GM19238 (cell line): ENCODE results near the gene MCHR2.
A peak's percentile ranks its signal among the peaks of the same experiment; 100 is the strongest.

Experiments
- DNase-seq: peaks from one replicate; pipeline ENCODE4 v3.0.0; 2011; ENCODE audit warnings: low spot score; ENCODE audit not compliant: insufficient read length

MCHR2 gene

DNA sequence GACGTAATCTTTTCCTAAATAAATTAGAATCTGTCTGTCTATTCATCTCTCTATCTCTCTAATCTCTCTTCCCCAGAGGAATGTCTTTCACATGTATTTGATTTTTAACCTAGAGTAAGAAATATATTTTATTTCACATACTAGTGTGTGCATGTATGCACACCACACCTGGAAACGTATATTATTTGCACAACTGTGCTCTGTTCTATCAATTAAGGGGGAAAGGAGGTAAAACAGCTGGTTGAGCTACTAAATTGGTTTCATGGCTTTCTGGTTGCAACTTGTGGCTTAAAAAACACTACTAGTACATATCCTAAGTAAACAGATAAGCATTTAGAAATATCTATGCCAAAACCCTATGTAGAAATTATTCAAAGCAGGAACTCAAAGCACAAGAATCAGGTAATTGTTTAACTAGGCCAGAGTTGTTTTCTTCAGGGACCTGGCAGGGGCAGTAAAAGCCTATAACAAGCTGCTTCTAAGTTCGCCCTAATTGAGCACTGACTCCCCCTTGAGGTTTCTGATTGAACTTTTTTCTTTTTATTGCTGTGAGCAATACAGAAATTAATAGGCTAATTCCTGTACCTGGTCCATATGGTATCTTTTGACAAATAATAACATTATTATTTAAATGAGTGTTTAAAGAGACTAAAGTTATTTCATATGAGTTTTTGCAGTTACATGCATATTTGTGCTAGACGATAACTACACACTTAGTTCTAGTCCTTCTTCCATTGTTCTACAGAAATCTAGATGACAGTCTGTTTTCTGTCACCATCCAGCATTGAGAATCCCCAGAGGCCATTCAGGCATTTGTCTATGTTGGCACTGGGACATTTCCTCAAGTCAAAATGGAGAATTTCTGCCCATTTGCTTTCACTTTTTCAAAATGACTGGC is 88.6 kb downstream of the MCHR2 start:
- peak; percentile 4 for DNase-seq

DNA sequence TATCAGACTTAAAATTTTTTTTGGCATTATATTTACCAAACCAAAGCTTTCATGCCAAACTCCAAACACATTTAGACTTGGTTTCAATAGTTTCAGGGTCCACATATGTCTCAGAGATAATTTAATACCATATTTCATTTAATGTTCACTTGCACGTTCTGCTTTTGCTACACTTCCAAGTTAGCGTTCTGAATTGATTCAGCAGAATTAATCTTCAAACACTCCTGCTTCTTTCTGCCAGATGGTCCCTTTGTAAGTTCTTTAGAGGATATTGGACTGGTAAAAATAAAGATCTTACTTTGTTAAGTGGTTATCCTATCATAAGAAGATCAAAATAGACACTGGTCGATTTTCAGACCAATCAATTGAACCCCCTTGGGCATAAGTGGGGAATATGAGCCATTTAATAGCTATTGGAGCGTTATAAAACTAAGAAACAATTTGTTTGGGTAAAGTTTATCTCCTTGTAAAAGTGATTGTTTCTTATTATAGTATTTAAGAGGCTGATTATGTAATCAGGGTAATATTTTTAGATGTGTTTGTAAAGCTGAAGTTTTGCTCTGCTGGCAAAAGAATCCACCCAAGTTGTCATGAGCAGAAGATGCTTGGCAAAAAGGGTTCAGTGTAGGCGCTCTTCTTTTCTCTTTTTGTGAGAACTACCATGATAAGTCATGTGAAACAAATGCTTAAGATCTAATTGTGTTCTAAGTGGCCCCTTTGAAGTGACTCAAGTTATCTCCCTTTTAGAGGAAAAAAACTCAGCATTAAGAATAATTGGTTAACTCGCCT is 92.2 kb downstream of the MCHR2 start:
- no peak for DNase-seq

DNA sequence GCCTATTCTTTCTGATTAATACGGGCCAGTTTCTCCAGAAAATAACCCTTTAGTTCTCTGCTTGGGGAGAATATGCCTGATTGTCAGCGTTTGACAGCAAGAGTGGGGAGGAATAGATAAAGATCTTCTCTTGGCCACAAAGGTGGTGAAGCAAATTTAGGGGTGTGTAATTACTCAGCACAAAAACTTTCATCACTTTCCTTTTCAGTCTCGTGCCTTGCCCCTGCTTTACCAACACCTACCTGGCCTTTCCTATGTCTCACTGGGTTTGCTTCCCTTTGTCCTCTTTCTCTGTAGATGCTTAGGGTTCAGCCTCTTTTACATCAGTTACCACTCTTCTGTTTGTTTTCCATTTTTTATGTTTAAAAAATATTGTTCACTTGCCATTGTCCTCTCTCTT is 99.2 kb downstream of the MCHR2 start:
- no peak for DNase-seq

DNA sequence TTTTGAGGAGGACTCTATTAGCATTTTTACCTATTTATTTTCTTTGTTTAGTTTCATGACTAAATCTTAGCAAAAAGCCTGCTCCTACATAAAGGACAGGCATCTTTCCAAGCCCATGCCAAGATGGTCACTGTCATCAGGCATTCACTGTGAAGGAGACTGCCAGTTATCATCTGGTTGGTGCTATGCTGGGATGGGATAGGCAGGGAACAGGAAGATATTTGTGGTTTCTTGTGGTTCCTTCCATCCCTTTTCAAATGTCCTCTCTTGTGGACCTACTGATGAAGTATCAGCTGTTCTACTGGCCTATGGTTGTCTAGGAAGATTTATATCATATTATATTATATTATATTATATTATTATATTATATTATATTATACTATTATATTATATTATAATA is 107.0 kb downstream of the MCHR2 start:
- DNase-seq = no peak

DNA sequence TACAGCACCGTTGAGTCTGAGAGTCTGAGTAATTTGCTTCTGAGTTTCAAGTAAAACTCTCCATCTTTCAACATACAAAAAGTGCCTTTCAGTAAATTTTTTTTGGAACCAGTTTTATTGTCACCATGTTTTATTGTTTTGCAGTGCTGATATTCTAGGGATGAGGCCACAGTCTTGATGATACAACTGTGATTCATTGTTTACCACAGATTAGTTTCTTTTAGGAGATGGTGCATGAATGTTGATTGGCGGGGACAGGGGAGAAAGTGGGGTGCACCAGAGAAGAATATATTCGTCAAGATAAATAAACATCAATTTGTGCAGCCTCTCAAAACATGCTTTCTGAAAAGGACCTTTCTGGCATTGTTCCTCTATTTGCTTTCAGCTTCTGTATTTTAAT is 109.0 kb downstream of the MCHR2 start:
- no peak for DNase-seq

DNA sequence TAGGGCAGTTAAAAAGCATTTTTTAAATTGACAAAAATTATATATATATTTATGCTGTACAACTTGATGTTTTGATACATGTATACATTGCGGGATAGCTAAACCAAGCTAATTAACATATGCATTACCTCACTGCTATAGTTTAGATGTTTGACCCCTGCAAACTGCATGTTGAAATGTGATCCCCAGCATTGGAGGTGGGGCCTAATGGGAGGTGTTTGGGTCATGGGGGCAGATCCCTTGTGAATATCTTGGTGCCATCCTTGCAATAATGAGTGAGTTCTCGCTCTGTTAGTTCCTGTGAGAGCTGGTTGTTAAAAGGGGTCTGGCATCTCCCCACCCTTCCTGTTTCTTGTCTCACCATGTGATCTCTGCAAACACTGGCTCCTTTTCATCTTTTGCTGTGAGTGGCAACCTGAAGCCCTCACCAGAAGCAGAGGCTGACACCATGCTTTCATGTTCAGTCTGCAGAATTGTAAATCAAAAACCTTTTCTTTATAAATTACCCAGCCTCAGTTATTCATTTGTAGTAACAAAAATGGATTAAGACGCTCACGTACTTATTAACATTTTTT is 111.8 kb downstream of the MCHR2 start:
- no peak for DNase-seq

DNA sequence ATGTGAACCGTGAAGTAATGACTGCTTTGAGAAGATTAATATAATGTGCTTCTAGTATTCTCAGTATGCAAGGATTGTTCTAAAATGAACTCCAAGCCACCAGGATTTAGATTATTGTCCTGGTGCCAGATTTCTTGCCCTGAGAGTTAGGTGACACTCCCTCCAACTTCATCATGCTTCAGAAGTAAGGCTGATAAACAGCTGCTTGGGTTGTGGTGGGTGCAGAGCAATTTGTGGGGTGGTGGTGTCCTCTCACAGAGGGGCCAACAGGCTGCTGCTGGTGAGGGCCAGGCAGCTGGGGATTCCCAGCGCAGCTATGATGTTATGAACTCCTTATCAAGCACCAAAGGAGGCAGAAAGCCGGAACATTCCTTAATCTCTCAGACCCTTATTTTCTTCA is 114.6 kb downstream of the MCHR2 start:
- no peak for DNase-seq

DNA sequence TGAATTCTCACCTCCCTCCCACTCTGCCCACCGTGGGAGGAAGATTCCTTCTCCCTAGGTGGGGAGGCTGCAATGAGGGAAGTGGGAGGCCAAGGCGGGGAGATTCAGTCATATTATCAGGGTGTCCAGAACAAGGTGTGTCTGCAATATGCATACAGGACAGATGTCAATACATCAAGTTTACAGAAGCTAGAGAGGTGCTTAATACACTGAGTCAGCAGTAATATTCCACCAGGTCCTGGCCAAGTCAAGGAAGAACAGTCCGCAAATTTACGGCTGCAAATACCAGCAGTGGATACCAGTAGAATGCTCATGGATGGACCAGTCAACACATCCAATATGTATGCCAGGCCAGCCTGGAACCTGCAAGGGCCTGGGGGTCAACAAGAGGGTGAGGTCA is 119.0 kb downstream of the MCHR2 start:
- DNase-seq = no peak

DNA sequence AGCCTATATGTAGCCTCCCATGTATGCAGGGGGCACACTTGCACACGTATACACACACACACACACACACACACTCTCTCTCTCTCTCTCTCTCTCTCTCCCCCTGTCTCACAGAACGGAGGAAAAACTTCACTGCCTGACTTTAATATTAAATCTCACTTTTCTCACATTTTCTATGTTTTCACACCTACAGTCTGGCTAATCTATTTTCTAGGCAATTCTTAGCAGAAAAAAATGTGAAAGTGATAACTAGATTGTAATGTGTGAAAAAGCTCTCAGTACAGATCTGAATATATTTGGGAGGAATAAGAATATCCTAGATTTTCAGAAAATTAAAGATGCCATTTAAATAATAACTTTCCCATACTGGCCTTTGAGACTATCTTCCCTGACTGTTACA is 120.9 kb downstream of the MCHR2 start:
- no peak for DNase-seq

DNA sequence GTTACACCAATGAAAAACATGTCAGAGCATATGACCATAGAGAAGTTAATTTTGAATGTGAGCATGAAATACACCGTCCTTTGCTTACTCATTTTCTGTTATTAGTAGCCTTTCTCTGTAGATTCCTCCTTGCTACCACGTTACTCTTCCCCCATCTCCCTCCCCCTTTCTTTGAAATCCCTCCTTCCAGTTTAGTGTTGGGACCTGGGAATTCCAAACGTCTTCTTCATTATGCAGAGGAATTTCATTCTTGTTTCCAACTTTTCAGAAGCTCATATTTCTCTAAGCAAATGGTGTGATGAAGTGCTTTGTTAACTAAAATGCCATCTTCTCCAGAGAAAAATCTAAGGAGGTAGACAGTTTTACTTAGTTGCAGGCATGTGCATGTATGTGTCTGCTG is 122.4 kb downstream of the MCHR2 start:
- DNase-seq = no peak
